ENCODE results near the gene SFXN4. TPM values are rescaled to one million over a fixed set of nuclear protein-coding genes. Genes with fewer than 3 reads are reported as not detected.

SFXN4 gene
- total RNA-seq, 2 experiments from 2014 or later = 35.0 to 36.7 TPM

Other genes with a start within 250 kb of the SFXN4 start
- gene NANOS1, start 136.0 kb downstream of the SFXN4 start, total RNA-seq = under 1 TPM; 0.08 to 0.13 TPM
- gene EIF3A, start 84.9 kb downstream of the SFXN4 start, total RNA-seq = 100 to 1,000 TPM; 126 to 127 TPM
- 10 to 100 TPM; 39.9 to 41.3 TPM for gene DENND10, start 61.6 kb downstream of the SFXN4 start, total RNA-seq
- 100 to 1,000 TPM; 135 to 136 TPM for gene PRDX3, start 13.1 kb upstream of the SFXN4 start, total RNA-seq
- 10 to 100 TPM; 16.9 to 17.6 TPM for gene GRK5, start 41.9 kb upstream of the SFXN4 start, total RNA-seq